NCI-H1105 (cell line): Measurements from ENCODE around the gene SRI.
"Not testable (repeated sequence)": the region's sequence is repeated elsewhere in the genome, so short reads cannot be mapped to it uniquely, and the experiment has no call there.

ENCODE experiments used
- DNase-seq: peaks from one replicate; lab custom pipeline; 2025; lab: John Stamatoyannopoulos, UW

SRI gene

GRCh38 chr7:88219781-88220747, at the start of gene SRI:
Gene SRI (minus strand): TSS chr7:88220038. CDS start chr7:88220026, 12 bp downstream.
- peak; percentile 72 for DNase-seq

- DNase-seq = no peak
These were observed 49.7 kb upstream of the SRI start for GRCh38 chr7:88269586-88269985.

- no peak for DNase-seq
These were observed 49.0 kb upstream of the SRI start for GRCh38 chr7:88268858-88269257.

GRCh38 chr7:88268051-88268450, 48.2 kb upstream of the SRI start:
- DNase-seq = no peak

- DNase-seq = no peak
These were observed 47.6 kb upstream of the SRI start for GRCh38 chr7:88267421-88267820.

- not testable (repeated sequence) for DNase-seq
These were observed 45.1 kb upstream of the SRI start for GRCh38 chr7:88264987-88265386.

GRCh38 chr7:88262562-88262961, 42.7 kb upstream of the SRI start:
- DNase-seq = no peak

GRCh38 chr7:88260719-88261118, 40.9 kb upstream of the SRI start:
- no peak for DNase-seq

GRCh38 chr7:88259656-88260380, 40.0 kb upstream of the SRI start:
- no peak for DNase-seq

GRCh38 chr7:88258296-88258695, 38.5 kb upstream of the SRI start:
- DNase-seq = not testable (repeated sequence)

- no peak for DNase-seq
These were observed 37.1 kb upstream of the SRI start for GRCh38 chr7:88256906-88257305.

- DNase-seq = no peak
These were observed 35.0 kb upstream of the SRI start for GRCh38 chr7:88254721-88255424.

- DNase-seq = no peak
These were observed 33.8 kb upstream of the SRI start for GRCh38 chr7:88253640-88254039.

- no peak for DNase-seq
These were observed 24.4 kb upstream of the SRI start for GRCh38 chr7:88244258-88244657.

GRCh38 chr7:88243345-88243909, 23.6 kb upstream of the SRI start:
- DNase-seq = peak; percentile 33

- DNase-seq = no peak
These were observed 20.0 kb upstream of the SRI start for GRCh38 chr7:88239852-88240251.

- DNase-seq = no peak
These were observed 14.0 kb upstream of the SRI start for GRCh38 chr7:88233828-88234227.

GRCh38 chr7:88230646-88231045, 10.8 kb upstream of the SRI start:
- DNase-seq = no peak

GRCh38 chr7:88229302-88229995, 9.6 kb upstream of the SRI start:
- no peak for DNase-seq

- DNase-seq = no peak
These were observed 7.2 kb upstream of the SRI start for GRCh38 chr7:88226886-88227516.

- DNase-seq = no peak
These were observed 6.4 kb upstream of the SRI start for GRCh38 chr7:88226201-88226600.
